ENCODE data around the gene C1GALT1.
"Not testable (repeated sequence)": the region's sequence is repeated elsewhere in the genome, so short reads cannot be mapped to it uniquely, and the experiment has no call there.

Gene C1GALT1

DNA sequence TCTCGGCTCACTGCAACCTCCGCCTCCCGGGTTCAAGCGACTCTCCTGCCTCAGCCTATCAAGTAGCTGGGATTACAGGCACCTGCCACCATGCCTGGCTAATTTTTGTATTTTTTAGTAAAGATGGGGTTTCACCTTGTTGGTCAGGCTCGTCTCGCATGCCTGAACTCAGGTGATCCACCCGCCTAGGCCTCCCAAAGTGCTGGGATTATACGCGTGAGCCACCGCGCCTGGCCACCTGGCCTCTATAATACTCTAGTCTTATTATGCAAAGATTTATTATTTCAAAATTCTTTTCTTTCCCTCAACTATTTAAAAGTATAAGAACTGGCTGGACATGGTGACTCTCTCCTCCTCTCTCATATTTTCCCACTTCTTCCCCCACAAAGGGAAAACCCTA lies 30.0 kb upstream of the C1GALT1 start (continued):
- TF ChIP-seq, protein P1, sequence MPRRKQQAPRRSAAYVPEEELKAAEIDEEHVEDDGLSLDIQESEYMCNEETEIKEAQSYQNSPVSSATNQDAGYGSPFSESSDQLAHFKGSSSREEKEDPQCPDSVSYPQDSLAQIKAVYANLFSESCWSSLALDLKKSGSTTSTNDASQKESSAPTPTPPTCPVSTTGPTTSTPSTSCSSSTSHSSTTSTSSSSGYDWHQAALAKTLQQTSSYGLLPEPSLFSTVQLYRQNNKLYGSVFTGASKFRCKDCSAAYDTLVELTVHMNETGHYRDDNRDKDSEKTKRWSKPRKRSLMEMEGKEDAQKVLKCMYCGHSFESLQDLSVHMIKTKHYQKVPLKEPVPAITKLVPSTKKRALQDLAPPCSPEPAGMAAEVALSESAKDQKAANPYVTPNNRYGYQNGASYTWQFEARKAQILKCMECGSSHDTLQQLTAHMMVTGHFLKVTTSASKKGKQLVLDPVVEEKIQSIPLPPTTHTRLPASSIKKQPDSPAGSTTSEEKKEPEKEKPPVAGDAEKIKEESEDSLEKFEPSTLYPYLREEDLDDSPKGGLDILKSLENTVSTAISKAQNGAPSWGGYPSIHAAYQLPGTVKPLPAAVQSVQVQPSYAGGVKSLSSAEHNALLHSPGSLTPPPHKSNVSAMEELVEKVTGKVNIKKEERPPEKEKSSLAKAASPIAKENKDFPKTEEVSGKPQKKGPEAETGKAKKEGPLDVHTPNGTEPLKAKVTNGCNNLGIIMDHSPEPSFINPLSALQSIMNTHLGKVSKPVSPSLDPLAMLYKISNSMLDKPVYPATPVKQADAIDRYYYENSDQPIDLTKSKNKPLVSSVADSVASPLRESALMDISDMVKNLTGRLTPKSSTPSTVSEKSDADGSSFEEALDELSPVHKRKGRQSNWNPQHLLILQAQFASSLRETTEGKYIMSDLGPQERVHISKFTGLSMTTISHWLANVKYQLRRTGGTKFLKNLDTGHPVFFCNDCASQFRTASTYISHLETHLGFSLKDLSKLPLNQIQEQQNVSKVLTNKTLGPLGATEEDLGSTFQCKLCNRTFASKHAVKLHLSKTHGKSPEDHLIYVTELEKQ (tag by site-specific recombination; IDR thresholded peaks at IDR 0.05; ENCODE audit: borderline replicate concordance), result no peak
- TF ChIP-seq, protein P2, sequence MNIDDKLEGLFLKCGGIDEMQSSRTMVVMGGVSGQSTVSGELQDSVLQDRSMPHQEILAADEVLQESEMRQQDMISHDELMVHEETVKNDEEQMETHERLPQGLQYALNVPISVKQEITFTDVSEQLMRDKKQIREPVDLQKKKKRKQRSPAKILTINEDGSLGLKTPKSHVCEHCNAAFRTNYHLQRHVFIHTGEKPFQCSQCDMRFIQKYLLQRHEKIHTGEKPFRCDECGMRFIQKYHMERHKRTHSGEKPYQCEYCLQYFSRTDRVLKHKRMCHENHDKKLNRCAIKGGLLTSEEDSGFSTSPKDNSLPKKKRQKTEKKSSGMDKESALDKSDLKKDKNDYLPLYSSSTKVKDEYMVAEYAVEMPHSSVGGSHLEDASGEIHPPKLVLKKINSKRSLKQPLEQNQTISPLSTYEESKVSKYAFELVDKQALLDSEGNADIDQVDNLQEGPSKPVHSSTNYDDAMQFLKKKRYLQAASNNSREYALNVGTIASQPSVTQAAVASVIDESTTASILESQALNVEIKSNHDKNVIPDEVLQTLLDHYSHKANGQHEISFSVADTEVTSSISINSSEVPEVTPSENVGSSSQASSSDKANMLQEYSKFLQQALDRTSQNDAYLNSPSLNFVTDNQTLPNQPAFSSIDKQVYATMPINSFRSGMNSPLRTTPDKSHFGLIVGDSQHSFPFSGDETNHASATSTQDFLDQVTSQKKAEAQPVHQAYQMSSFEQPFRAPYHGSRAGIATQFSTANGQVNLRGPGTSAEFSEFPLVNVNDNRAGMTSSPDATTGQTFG (tag by site-specific recombination; IDR thresholded peaks at IDR 0.05; ENCODE audit: borderline replicate concordance), result no peak

DNA sequence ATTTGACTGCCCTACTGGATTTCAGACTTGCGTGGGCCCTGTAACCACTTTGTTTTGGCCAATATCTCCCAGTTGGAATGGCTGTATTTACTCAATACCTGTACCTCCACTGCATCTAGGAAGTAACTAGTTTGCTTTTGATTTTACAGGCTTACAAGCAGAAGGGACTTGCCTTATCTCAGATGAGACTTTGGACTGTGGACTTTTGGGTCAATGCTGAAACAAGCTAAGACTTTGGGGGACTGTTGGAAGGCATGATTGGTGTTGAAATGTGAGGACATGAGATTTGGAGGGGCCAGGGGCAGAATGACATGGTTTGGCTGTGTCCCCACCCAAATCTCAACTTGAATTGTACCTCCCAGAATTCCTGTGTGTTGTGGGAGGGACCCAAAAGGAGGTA lies 28.0 kb upstream of the C1GALT1 start:
- CTCF ChIA-PET, result interaction anchor here (0.6 kb wide), 1 partner anchor 58 kb away, joined by 3 read pairs; no protein-coding TSS in a partner anchor
- H3K4me1 ChIP-seq (ENCODE audit: control insufficient read depth, insufficient read depth, low read length); POLR2A ChIA-PET; H3K9me3 ChIP-seq (ENCODE audit: control insufficient read depth, insufficient read depth, low read depth, low read length); H3K36me3 ChIP-seq (ENCODE audit: control insufficient read depth in 2 of 2, insufficient read depth in 1 of 2, low read length in 2 of 2); H3K4me3 ChIP-seq (ENCODE audit: low read depth, low read length); H3K27ac ChIP-seq (ENCODE audit: extremely low read depth, low read depth, low read length): not testable (repeated sequence)

DNA sequence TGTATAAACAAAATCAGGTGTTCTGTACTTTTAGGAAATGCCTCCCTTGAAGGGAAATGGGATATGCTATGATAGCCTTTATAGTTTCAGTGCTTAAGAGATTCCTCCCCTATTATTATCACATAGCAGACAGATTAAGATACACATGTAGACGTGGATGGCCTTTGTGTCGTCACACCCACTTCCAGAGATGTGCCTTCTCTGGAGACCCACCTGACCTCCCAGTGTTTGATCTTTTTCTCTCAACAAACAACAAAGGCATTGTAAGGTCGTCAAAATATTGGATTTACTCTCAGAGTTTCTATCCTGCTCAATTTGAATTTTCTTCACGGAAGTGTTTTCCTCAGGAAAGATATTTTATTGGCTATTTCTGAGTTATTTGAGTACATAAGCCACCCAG lies 25.7 kb upstream of the C1GALT1 start:
- Histone ChIP-seq H3K27ac (ENCODE audit: extremely low read depth, low read depth, low read length) (no peak overlapping the region), H3K9me3 (ENCODE audit: control insufficient read depth, insufficient read depth, low read depth, low read length) (no peaks in the 10 kb centered on the region)

DNA sequence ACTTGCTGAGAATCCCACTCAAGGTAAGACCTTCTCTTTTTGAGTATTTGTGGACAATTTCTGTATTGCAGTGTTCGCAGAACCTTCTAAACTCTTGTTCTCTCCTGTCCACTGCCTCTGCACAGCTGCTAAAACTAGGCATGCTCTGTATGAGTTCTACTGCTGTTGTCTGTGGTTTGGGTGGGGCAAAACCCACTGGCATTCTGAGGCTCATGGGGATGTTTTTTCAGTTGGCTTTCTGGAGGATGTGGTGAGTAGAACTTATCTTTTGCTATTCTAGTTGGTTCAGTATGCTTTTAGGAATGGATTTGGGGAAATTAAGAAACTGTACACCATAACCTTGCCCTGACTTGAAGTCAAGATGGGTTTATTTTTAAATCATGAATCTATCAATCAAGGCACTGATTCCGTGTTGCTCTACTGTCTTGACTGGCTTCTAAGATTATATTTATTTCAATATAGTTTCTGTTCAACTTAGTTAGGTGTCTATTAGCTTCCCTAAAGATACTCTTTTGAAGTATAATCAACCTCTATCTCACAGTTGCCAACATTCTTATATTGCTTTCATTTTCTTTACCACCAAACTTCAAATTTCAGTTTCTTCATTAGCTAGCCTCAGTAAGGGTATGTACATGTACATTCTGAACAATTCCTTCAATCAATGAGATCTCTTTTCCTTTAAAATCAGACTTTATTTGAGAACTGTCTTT lies 25.0 kb upstream of the C1GALT1 start:
- no peak overlapping the region for H3K27ac ChIP-seq (ENCODE audit: extremely low read depth, low read depth, low read length)
- no peaks in the 10 kb centered on the region for H3K4me1 ChIP-seq (ENCODE audit: control insufficient read depth, insufficient read depth, low read length)
- no peaks in the 10 kb centered on the region for H3K36me3 ChIP-seq (ENCODE audit: control insufficient read depth in 2 of 2, insufficient read depth in 1 of 2, low read length in 2 of 2)
- no peak overlapping the region for H3K4me3 ChIP-seq (ENCODE audit: low read depth, low read length)
- ChIA-PET POLR2A (no interaction called here), CTCF (no interaction called here)
- H3K9me3 ChIP-seq (ENCODE audit: control insufficient read depth, insufficient read depth, low read depth, low read length), result no peaks in the 10 kb centered on the region
- no peak for TF ChIP-seq MYNN (tag by site-specific recombination; IDR thresholded peaks at IDR 0.05; ENCODE audit: borderline replicate concordance)
- TF ChIP-seq, protein P3, sequence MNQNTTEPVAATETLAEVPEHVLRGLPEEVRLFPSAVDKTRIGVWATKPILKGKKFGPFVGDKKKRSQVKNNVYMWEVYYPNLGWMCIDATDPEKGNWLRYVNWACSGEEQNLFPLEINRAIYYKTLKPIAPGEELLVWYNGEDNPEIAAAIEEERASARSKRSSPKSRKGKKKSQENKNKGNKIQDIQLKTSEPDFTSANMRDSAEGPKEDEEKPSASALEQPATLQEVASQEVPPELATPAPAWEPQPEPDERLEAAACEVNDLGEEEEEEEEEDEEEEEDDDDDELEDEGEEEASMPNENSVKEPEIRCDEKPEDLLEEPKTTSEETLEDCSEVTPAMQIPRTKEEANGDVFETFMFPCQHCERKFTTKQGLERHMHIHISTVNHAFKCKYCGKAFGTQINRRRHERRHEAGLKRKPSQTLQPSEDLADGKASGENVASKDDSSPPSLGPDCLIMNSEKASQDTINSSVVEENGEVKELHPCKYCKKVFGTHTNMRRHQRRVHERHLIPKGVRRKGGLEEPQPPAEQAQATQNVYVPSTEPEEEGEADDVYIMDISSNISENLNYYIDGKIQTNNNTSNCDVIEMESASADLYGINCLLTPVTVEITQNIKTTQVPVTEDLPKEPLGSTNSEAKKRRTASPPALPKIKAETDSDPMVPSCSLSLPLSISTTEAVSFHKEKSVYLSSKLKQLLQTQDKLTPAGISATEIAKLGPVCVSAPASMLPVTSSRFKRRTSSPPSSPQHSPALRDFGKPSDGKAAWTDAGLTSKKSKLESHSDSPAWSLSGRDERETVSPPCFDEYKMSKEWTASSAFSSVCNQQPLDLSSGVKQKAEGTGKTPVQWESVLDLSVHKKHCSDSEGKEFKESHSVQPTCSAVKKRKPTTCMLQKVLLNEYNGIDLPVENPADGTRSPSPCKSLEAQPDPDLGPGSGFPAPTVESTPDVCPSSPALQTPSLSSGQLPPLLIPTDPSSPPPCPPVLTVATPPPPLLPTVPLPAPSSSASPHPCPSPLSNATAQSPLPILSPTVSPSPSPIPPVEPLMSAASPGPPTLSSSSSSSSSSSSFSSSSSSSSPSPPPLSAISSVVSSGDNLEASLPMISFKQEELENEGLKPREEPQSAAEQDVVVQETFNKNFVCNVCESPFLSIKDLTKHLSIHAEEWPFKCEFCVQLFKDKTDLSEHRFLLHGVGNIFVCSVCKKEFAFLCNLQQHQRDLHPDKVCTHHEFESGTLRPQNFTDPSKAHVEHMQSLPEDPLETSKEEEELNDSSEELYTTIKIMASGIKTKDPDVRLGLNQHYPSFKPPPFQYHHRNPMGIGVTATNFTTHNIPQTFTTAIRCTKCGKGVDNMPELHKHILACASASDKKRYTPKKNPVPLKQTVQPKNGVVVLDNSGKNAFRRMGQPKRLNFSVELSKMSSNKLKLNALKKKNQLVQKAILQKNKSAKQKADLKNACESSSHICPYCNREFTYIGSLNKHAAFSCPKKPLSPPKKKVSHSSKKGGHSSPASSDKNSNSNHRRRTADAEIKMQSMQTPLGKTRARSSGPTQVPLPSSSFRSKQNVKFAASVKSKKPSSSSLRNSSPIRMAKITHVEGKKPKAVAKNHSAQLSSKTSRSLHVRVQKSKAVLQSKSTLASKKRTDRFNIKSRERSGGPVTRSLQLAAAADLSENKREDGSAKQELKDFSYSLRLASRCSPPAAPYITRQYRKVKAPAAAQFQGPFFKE (tag by site-specific recombination; IDR thresholded peaks at IDR 0.05; ENCODE audit: borderline replicate concordance), result no peak
- no peak for TF ChIP-seq ZFP37 (tag by site-specific recombination; IDR thresholded peaks at IDR 0.05)
- no peak for TF ChIP-seq ZFP3 (tag by site-specific recombination; IDR thresholded peaks at IDR 0.05; ENCODE audit: low read depth)
- TF ChIP-seq, protein P4, sequence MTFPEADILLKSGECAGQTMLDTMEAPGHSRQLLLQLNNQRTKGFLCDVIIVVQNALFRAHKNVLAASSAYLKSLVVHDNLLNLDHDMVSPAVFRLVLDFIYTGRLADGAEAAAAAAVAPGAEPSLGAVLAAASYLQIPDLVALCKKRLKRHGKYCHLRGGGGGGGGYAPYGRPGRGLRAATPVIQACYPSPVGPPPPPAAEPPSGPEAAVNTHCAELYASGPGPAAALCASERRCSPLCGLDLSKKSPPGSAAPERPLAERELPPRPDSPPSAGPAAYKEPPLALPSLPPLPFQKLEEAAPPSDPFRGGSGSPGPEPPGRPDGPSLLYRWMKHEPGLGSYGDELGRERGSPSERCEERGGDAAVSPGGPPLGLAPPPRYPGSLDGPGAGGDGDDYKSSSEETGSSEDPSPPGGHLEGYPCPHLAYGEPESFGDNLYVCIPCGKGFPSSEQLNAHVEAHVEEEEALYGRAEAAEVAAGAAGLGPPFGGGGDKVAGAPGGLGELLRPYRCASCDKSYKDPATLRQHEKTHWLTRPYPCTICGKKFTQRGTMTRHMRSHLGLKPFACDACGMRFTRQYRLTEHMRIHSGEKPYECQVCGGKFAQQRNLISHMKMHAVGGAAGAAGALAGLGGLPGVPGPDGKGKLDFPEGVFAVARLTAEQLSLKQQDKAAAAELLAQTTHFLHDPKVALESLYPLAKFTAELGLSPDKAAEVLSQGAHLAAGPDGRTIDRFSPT (tag by site-specific recombination; IDR thresholded peaks at IDR 0.05), result no peak

More for the DNA sequence above, 25.7 kb upstream of the C1GALT1 start:
- ChIA-PET POLR2A (no interaction called here), CTCF (no interaction called here)
- no peak overlapping the region for H3K4me3 ChIP-seq (ENCODE audit: low read depth, low read length)
- H3K4me1 ChIP-seq (ENCODE audit: control insufficient read depth, insufficient read depth, low read length), result no peaks in the 10 kb centered on the region
- no peaks in the 10 kb centered on the region for H3K36me3 ChIP-seq (ENCODE audit: control insufficient read depth in 2 of 2, insufficient read depth in 1 of 2, low read length in 2 of 2)
- TF ChIP-seq ZNF654 (tag by site-specific recombination; IDR thresholded peaks at IDR 0.05; ENCODE audit: low read depth) (no peak), ZNF391 (tag by site-specific recombination; IDR thresholded peaks at IDR 0.05; ENCODE audit: borderline replicate concordance, low read depth) (no peak), GLI4 (tag by site-specific recombination; IDR thresholded peaks at IDR 0.05) (no peak)
- TF ChIP-seq, protein P5, sequence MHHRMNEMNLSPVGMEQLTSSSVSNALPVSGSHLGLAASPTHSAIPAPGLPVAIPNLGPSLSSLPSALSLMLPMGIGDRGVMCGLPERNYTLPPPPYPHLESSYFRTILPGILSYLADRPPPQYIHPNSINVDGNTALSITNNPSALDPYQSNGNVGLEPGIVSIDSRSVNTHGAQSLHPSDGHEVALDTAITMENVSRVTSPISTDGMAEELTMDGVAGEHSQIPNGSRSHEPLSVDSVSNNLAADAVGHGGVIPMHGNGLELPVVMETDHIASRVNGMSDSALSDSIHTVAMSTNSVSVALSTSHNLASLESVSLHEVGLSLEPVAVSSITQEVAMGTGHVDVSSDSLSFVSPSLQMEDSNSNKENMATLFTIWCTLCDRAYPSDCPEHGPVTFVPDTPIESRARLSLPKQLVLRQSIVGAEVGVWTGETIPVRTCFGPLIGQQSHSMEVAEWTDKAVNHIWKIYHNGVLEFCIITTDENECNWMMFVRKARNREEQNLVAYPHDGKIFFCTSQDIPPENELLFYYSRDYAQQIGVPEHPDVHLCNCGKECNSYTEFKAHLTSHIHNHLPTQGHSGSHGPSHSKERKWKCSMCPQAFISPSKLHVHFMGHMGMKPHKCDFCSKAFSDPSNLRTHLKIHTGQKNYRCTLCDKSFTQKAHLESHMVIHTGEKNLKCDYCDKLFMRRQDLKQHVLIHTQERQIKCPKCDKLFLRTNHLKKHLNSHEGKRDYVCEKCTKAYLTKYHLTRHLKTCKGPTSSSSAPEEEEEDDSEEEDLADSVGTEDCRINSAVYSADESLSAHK (tag by site-specific recombination; IDR thresholded peaks at IDR 0.05), result no peak

Measured in HEK293 (cell line).